Lower leg skin (tissue), 4 donors: Measurements from ENCODE around the gene MTCH1. TPM values are rescaled to one million over a fixed set of nuclear protein-coding genes. Genes with fewer than 3 reads are reported as not detected.

Experiments used
- DNase-seq, 2 donors: peaks; one replicate each; pipeline ENCODE4 v3.0.0-alpha.2; 2019; ENCODE audit warnings: low spot score in 2 of 2
- H3K4me3 ChIP-seq: fragments of 200-600 bp; sonication (generic); 2 replicates; pipeline ENCODE4 v1.5.1; 2017; ENCODE audit warnings: mild to moderate bottlenecking, low read depth; ENCODE audit not compliant: poor library complexity, severe bottlenecking
- POLR2A ChIP-seq, 2 donors: fragments of 450-650 bp; IDR thresholded peaks; one replicate each; pipeline ENCODE4 v1.6.1; 2016 to 2017; ENCODE audit warnings: antibody characterized with exemption in 2 of 2, mild to moderate bottlenecking in 1 of 2, moderate library complexity in 1 of 2
- WGBS, 2 donors: methylation state at CpG; one replicate each; pipeline ENCODE4 v1.1.5; 2018; 5-methylcytosine and 5-hydroxymethylcytosine counted together
- intact Hi-C: fragments of 100-400 bp; cut with DNase I; formaldehyde crosslinking; loops from one replicate; pipeline ENCODE4 v1.15.0; 2023; ENCODE audit warnings: low total_unique reads
- total RNA-seq, 4 donors: library from RNA; depleted of rRNA; stranded (reverse); fragments of >200 nt; gene quantifications; one replicate each; pipeline ENCODE4 v1.1.0, GENCODE V29; 2016
- TF ChIP-seq, protein P1 (sequence below), 3 donors: fragments of 450-650 bp; IDR thresholded peaks; one replicate each; pipeline ENCODE4 v1.5.1; 2016; ENCODE audit warnings: antibody characterized with exemption in 3 of 3, mild to moderate bottlenecking in 3 of 3, moderate library complexity in 2 of 3

Gene MTCH1
- total RNA-seq, 4 donors from 2014 or later: 166 to 219 (median 188) TPM

DNA sequence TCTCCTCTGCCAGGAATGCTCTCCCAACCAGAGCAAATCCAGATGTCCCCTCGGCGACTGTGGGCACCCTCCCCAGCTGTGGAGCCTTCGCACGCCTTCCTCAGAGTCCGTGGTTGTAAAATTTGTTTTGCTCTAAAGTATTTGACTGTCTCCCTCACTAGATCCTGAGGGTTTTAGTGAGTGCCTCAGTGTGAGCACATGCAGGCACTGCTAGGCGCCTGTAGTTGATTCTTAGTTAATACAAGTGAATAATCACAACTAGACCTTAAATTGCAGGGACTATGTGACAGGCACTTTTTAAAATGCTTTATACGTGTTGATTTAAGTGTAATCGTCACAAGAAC lies 680 bp upstream of the MTCH1 start:
- WGBS, 2 donors: 1 to 3% methylated on average over 8 of the region's 8 CpGs
- intact Hi-C loops: no loop called here
- H3K4me3 ChIP-seq: peak overlapping the region; percentile 97
- no peak for TF ChIP-seq POLR2A (IDR thresholded peaks at IDR 0.05)
- TF ChIP-seq, protein P1, sequence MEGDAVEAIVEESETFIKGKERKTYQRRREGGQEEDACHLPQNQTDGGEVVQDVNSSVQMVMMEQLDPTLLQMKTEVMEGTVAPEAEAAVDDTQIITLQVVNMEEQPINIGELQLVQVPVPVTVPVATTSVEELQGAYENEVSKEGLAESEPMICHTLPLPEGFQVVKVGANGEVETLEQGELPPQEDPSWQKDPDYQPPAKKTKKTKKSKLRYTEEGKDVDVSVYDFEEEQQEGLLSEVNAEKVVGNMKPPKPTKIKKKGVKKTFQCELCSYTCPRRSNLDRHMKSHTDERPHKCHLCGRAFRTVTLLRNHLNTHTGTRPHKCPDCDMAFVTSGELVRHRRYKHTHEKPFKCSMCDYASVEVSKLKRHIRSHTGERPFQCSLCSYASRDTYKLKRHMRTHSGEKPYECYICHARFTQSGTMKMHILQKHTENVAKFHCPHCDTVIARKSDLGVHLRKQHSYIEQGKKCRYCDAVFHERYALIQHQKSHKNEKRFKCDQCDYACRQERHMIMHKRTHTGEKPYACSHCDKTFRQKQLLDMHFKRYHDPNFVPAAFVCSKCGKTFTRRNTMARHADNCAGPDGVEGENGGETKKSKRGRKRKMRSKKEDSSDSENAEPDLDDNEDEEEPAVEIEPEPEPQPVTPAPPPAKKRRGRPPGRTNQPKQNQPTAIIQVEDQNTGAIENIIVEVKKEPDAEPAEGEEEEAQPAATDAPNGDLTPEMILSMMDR (IDR thresholded peaks at IDR 0.05): no peak
- no peak for DNase-seq

DNA sequence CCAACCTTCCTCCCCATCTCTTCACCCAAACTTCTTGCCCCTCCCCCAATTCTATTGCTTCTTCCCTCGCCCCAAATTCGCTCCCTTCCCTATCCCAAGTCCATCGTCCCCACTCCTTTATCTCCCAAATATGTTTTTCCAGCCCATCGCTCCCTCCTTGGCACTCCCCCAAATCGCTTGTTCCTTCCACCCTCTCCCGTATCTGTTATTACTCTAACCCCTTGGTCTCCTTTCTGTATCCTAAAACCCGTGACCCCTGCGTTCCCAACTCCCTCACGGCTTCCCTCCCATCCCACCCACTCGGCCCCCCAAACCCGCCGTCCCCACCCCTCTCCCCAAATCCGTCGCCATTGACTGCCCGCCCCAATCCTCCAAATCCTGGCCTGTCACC lies 584 bp downstream of the MTCH1 start:
- intact Hi-C loops: no loop called here
- H3K4me3 ChIP-seq: peak overlapping the region; percentile 97
- TF ChIP-seq, protein P1 (IDR thresholded peaks at IDR 0.05): no peak
- TF ChIP-seq POLR2A (IDR thresholded peaks at IDR 0.05): no peak
- no peak for DNase-seq
- 1% methylated on average over 15 of the region's 15 CpGs for WGBS, 2 donors

DNA sequence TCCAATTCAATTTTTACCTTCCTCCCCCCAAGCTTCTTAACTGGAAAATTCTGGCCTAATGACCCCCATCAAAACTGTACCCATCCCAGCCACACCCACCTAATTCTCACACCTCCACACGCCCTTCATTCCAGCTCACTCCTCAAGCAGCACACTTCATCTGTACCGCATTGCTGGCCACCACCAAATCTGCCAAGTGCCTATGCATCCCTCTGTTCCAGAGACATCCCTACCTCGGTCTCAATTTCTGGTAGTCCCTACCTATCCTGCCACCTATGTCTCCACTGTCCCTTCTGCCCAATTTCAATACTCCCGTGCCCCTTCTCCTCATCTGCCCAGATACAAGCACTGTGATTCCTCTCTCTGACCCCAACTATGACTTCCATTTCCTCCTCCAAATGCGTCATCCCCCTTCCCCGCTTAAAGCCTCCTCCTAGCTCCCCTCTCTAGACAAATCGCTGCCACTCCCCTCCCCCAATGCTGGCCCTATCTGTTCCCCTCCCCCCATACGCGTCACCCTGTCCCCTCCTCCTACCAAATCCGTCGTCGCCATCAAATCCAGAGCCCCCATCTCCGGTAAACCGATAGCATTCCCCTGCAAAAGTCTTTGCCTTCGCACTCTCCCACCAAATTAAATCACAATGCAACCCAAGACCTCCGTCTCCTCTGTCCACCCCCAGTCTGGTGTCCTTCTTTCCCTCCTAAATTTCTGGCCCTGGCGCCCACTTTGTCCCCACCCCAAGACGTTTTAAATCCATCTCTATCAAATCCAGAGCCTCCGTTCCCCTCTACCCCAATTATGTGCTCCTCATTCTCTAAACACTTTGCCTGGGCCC lies 1.2 kb downstream of the MTCH1 start:
- WGBS, 2 donors: 9% methylated on average over 19 of the region's 19 CpGs
- H3K4me3 ChIP-seq: peak overlapping the region; percentile 97
- intact Hi-C loops: no loop called here
- no peak for DNase-seq
- TF ChIP-seq, protein P1 (IDR thresholded peaks at IDR 0.05): no peak
- TF ChIP-seq POLR2A (IDR thresholded peaks at IDR 0.05): no peak

DNA sequence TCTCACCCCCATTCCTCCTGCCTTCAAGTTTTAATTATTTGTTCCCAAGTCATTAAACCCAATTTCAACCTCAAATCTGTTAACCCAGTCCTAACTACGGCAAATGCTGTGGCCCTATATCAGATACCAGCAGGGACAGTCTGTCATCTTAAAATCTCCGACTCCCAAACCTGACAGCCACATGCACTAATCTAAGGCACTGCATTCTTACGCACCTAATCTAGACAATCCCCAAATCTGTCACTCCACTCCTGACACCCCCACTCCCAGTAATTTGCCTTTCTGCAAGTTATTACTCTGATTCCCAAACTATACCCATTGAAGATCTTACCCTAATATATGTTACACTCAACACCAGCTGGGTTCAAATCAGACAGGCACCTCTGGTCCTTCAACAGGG lies 2.5 kb downstream of the MTCH1 start:
- WGBS, 2 donors: 89 to 90% methylated on average over 3 of the region's 3 CpGs
- TF ChIP-seq, protein P1 (IDR thresholded peaks at IDR 0.05): no peak
- TF ChIP-seq POLR2A (IDR thresholded peaks at IDR 0.05): no peak
- DNase-seq: no peak
- intact Hi-C loops: no loop called here
- H3K4me3 ChIP-seq: no peak overlapping the region

DNA sequence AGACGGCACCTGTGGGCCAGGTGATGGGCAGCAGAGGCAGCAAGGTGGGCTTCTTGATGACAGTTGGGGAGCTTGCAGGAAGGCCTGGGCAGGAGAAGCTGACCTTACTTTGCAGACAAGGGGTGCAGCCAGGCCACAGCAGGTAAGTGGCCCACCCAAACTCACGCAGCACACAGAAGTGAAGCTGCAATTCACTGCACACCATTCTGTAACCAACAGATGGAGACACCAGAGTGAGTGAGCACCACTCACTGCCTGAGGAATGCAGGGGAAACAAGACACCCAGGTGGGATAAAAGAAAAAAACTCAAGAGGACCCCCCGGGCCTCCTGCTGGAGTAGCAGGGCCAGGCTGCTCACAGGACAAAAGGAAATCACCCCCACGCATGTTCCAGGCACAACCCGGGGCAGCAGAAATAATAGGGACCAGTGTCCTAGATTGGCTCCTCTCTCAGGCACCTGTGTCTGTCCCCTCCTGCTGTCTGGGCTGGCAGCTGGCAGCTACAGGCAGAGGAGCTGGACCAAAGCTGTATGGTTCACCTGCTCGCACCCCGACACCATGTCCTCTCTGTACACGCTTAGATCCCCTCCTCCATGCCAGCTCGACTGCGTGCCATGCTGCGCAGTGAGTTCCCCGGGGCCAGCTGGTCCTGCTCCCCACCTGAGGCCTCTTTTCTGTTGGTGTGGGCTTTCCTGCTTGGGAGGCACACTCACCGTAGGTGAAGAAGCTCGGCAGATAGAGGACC lies 4.9 kb downstream of the MTCH1 start:
- TF ChIP-seq POLR2A (IDR thresholded peaks at IDR 0.05): no peak
- TF ChIP-seq, protein P1 (IDR thresholded peaks at IDR 0.05): no peak
- WGBS, 2 donors: 70 to 78% methylated on average over 13 to 14 of the region's 14 CpGs
- no peak overlapping the region for H3K4me3 ChIP-seq
- DNase-seq: no peak
- intact Hi-C loops: no loop called here
